Keratinocyte (primary cell): ENCODE results near the gene PTPRB. TPM values are rescaled to one million over a fixed set of nuclear protein-coding genes. Genes with fewer than 3 reads are reported as not detected.

Experiments used
- DNase-seq: peaks from one replicate; pipeline ENCODE4 v3.0.0-alpha.2; 2011; ENCODE audit warnings: low read depth, missing footprints, low spot score
- FAIRE-seq: peaks from 2 replicates; lab custom pipeline; 2011; peaks lifted over from hg19 to GRCh38; lab: Jason Lieb, UNC
- H2AFZ ChIP-seq: 2 replicates; pipeline ENCODE4 v1.6.0; 2012; ENCODE audit warnings: low read length, control low read depth, inconsistent platforms; ENCODE audit not compliant: control insufficient read depth
- H3K27ac ChIP-seq: 2 replicates; pipeline ENCODE4 v1.5.1; 2011; ENCODE audit warnings: low read length; ENCODE audit not compliant: control insufficient read depth, insufficient read depth
- H3K27me3 ChIP-seq: 3 replicates; pipeline ENCODE4 v1.6.0; 2011; ENCODE audit warnings: low read length; ENCODE audit not compliant: control insufficient read depth, insufficient read depth; ENCODE audit errors: extremely low read depth
- H3K36me3 ChIP-seq, 2 experiments: 2 replicates in 1 of 2; 3 replicates in 1 of 2; pipeline ENCODE4 v1.5.1; 2011; ENCODE audit warnings: low read length in 2 of 2, mild to moderate bottlenecking in 1 of 2; ENCODE audit not compliant: control insufficient read depth in 2 of 2, insufficient read depth in 2 of 2; ENCODE audit errors: extremely low read depth in 1 of 2
- H3K4me1 ChIP-seq: 3 replicates; pipeline ENCODE4 v1.5.1; 2011; ENCODE audit warnings: low read length; ENCODE audit not compliant: control insufficient read depth, insufficient read depth; ENCODE audit errors: extremely low read depth
- H3K4me2 ChIP-seq: 3 replicates; pipeline ENCODE4 v1.6.0; 2011; ENCODE audit warnings: low read depth, low read length; ENCODE audit not compliant: control insufficient read depth, insufficient read depth; ENCODE audit errors: extremely low read depth
- H3K4me3 ChIP-seq, 3 experiments: fragments of 200-600 bp in 1 of 3; sonication (generic) in 1 of 3; 2 replicates in 2 of 3; 3 replicates in 1 of 3; pipeline ENCODE4 v1.5.1; 2011 to 2016; ENCODE audit warnings: low read length in 3 of 3, mild to moderate bottlenecking in 3 of 3, control low read depth in 2 of 3, inconsistent platforms in 1 of 3, low read depth in 1 of 3, mixed read lengths in 1 of 3, mixed run types in 1 of 3, moderate library complexity in 1 of 3; ENCODE audit not compliant: control insufficient read depth in 2 of 3, insufficient read depth in 2 of 3; ENCODE audit errors: extremely low read depth in 1 of 3
- H3K79me2 ChIP-seq: 2 replicates; pipeline ENCODE4 v1.6.0; 2012; ENCODE audit warnings: low read length; ENCODE audit not compliant: control insufficient read depth, insufficient read depth
- H3K9ac ChIP-seq: 3 replicates; pipeline ENCODE4 v1.6.0; 2011; ENCODE audit warnings: low read length; ENCODE audit not compliant: control insufficient read depth, insufficient read depth; ENCODE audit errors: extremely low read depth
- H3K9me1 ChIP-seq: 3 replicates; pipeline ENCODE4 v1.6.0; 2011; ENCODE audit warnings: low read length; ENCODE audit not compliant: control insufficient read depth, insufficient read depth; ENCODE audit errors: extremely low read depth
- H3K9me3 ChIP-seq: 2 replicates; pipeline ENCODE4 v1.5.1; 2012; ENCODE audit warnings: low read depth, low read length; ENCODE audit not compliant: control insufficient read depth
- H4K20me1 ChIP-seq: 3 replicates; pipeline ENCODE4 v1.6.0; 2011; ENCODE audit warnings: low read length; ENCODE audit not compliant: control insufficient read depth, insufficient read depth; ENCODE audit errors: extremely low read depth
- CTCF ChIP-seq, 3 experiments: IDR thresholded peaks in 1 of 3; conservative IDR thresholded peaks in 1 of 3; optimal IDR thresholded peaks in 1 of 3; 2 replicates in 2 of 3; 3 replicates in 1 of 3; pipeline versions ENCODE3 to v1.5.1; 2011; ENCODE audit warnings: low read length in 3 of 3, mild to moderate bottlenecking in 3 of 3, moderate library complexity in 2 of 3, control low read depth in 1 of 3, inconsistent platforms in 1 of 3; ENCODE audit not compliant: insufficient read depth in 2 of 3; ENCODE audit errors: extremely low read depth in 1 of 3
- EZH2 ChIP-seq: IDR thresholded peaks from one replicate; pipeline ENCODE4 v1.6.1; 2012; ENCODE audit warnings: inconsistent platforms, mild to moderate bottlenecking, low read length, moderate library complexity
- dilution Hi-C: fragments of 300-500 bp; cut with MboI; formaldehyde crosslinking; loops from one replicate; pipeline ENCODE4 v1.7.0; 2020; ENCODE audit warnings: low sequenced_read_pairs; ENCODE audit not compliant: extremely low pct_ligation_motif_present
- polyA minus RNA-seq, 3 experiments: library from RNA; depleted of rRNA, polyadenylated mRNA; stranded (reverse); fragments of >200 nt; gene quantifications; 1 replicate in 1 of 3; 2 replicates in 1 of 3; 3 replicates in 1 of 3; pipeline ENCODE4 v1.2.3, GENCODE V29; 2011
- polyA plus RNA-seq, 5 experiments: library from polyadenylated mRNA; depleted of rRNA in 3 of 5; stranded (reverse) in 3 of 5; stranded (forward) in 1 of 5; unstranded in 1 of 5; fragments of >200 nt; gene quantifications; 1 replicate in 1 of 5; 2 replicates in 3 of 5; 3 replicates in 1 of 5; pipeline versions ENCODE4 v1.2.1 to v1.2.3, GENCODE V29; 2011 to 2012; ENCODE audit warnings: missing spikeins in 2 of 5, low read depth in 1 of 5, low replicate concordance in 1 of 5

The PTPRB gene
- polyA plus RNA-seq, result 0.33 to 0.65 TPM (median 0.46 TPM) in 3 replicates
- polyA plus RNA-seq (2011; ENCODE audit: low read depth), result 0.49 TPM
- polyA plus RNA-seq (2011; cell fraction: cytosol; rRNA removed), result 0.09 and 0.26 TPM in 2 replicates
- 0.77 and 1.3 TPM in 2 replicates for polyA plus RNA-seq (2011; cell fraction: nucleus; rRNA removed)
- polyA plus RNA-seq (2012; ENCODE audit: low replicate concordance), result 0.13 and 0.45 TPM in 2 replicates
- 0.92 to 1.2 TPM (median 0.96 TPM) in 3 replicates for polyA minus RNA-seq
- polyA minus RNA-seq (2011; cell fraction: cytosol; rRNA and poly(A)+ RNA removed), result 0.38 TPM
- polyA minus RNA-seq (2011; cell fraction: nucleus; rRNA and poly(A)+ RNA removed), result 2.6 TPM in 2 replicates

DNA sequence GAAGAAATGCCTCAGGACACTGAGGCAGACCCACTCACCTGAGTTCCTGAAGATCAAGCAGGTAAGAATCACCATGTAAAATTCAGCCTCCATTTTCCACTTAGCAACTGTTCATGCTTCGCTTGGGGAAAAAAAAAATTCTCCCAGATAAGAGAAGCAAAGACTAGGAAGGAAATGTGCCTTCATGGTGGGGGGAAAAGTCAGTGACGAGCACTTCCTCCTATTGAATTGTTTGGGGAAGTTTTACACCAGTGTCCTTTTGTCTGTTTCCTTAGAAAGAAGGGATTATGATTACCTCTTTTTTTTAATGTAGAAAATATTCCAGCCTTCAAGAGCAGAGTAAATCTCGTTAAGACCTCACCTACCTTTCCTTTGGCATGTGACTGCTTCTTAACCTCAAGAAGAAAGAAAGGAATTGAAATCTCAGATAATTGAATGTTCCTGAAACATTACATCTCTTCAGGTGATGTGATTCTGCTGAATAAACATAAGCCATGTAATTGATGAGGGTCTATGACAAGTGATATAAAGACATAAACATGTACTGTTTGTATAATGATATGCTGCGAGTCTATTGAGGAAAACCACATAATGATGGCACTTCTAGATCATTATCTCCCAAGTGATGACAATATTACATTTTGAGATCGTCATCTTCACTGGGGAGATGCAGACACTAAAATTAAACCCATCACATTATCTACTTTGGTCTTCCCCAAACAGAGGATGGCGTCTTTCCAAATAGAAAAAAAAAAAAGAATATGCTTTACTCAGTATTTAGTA is at the start of gene PTPRB:
TSS of gene PTPRB (minus strand) at position 127 of the 783 bp plus-strand sequence. CDS start at position 93, 34 bp downstream.
- Histone ChIP-seq H3K27ac (no peak within 1 kb of the TSS), H4K20me1 (no peaks in the 10 kb centered on the region), H3K9me3 (no peaks in the 10 kb centered on the region), H3K36me3 (no peaks in the 10 kb centered on the region), H3K9me1 (no peaks in the 10 kb centered on the region), H3K4me1 (peaks cover 9% of the 10 kb centered on the region), H3K27me3 (no peaks in the 10 kb centered on the region), H3K4me3 (no peak within 1 kb of the TSS), H3K79me2 (no peaks in the 10 kb centered on the region), H2AFZ (no peak within 1 kb of the TSS), H3K9ac (no peak within 1 kb of the TSS), H3K4me2 (no peak within 1 kb of the TSS)
- dilution Hi-C loops, result no loop called here
- DNase-seq, result no peak
- no peak for TF ChIP-seq CTCF (optimal IDR thresholded peaks at IDR 0.05 in 1 of 3, IDR thresholded peaks at IDR 0.05 in 1 of 3, conservative IDR thresholded peaks at IDR 0.05 in 1 of 3; ENCODE audit: extremely low read depth in 1 of 3, insufficient read depth in 2 of 3, low read length in 3 of 3)
- no peak for TF ChIP-seq EZH2
- no peak for FAIRE-seq

DNA sequence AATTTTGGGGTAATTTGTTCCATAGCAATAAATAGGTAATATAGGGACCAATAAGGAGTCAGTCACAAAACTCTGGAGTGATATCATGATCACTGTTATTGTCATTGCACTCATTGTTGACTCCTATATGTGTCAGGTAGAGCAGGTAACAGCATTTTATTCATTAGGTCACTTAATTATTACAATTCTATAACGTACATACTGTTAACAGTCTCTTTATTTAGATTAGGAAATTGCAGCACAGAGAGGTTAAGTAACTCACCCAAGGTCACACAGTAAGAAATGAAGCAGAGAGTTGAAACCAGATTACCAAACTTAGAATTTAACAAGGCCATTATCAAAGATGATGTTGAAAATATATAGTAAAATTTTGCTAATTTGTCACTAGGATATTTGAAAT is 49.7 kb upstream of the PTPRB start:
- H4K20me1 ChIP-seq, result no peaks in the 10 kb centered on the region
- no peaks in the 10 kb centered on the region for H3K9me1 ChIP-seq
- H2AFZ ChIP-seq, result no peak overlapping the region
- no peaks in the 10 kb centered on the region for H3K36me3 ChIP-seq
- TF ChIP-seq CTCF (optimal IDR thresholded peaks at IDR 0.05 in 1 of 3, IDR thresholded peaks at IDR 0.05 in 1 of 3, conservative IDR thresholded peaks at IDR 0.05 in 1 of 3; ENCODE audit: extremely low read depth in 1 of 3, insufficient read depth in 2 of 3, low read length in 3 of 3), result no peak
- no peak for TF ChIP-seq EZH2
- H3K79me2 ChIP-seq, result no peaks in the 10 kb centered on the region
- no peak overlapping the region for H3K4me3 ChIP-seq
- no peaks in the 10 kb centered on the region for H3K4me1 ChIP-seq
- no peak overlapping the region for H3K4me2 ChIP-seq
- no peaks in the 10 kb centered on the region for H3K27me3 ChIP-seq
- no peak for DNase-seq
- dilution Hi-C loops, result no loop called here
- H3K27ac ChIP-seq, result no peak overlapping the region
- FAIRE-seq, result no peak
- H3K9me3 ChIP-seq, result no peaks in the 10 kb centered on the region
- H3K9ac ChIP-seq, result no peak overlapping the region
